Upper lobe of right lung (tissue), 1 donor: ENCODE results near the gene WASF3. TPM values are rescaled to one million over a fixed set of nuclear protein-coding genes. Genes with fewer than 3 reads are reported as not detected.

Source experiments
- ATAC-seq: fragments of 200-7000 bp; cut with Tn5 transposase; one replicate; pipeline ENCODE4 v1.9.1; 2020; ENCODE audit warnings: mild to moderate bottlenecking, moderate library complexity
- DNase-seq: peaks from one replicate; pipeline ENCODE4 v3.0.0-alpha.2; 2020
- H3K27ac ChIP-seq: fragments of 200-600 bp; one replicate; pipeline ENCODE4 v1.8.0; 2022
- H3K27me3 ChIP-seq: fragments of 200-600 bp; one replicate; pipeline ENCODE4 v1.8.0; 2022; ENCODE audit warnings: mild to moderate bottlenecking
- H3K36me3 ChIP-seq: fragments of 200-600 bp; one replicate; pipeline ENCODE4 v1.8.0; 2022
- H3K4me1 ChIP-seq: fragments of 200-600 bp; one replicate; pipeline ENCODE4 v1.8.0; 2022
- H3K4me3 ChIP-seq: fragments of 200-600 bp; one replicate; pipeline ENCODE4 v1.8.0; 2022; ENCODE audit warnings: mild to moderate bottlenecking
- H3K9me3 ChIP-seq: fragments of 200-600 bp; one replicate; pipeline ENCODE4 v1.8.0; 2022
- intact Hi-C: fragments of 100-400 bp; cut with DNase I; formaldehyde crosslinking; loops from one replicate; pipeline ENCODE4 v1.11.0; 2022
- total RNA-seq: library from RNA; stranded (reverse); fragmentation: NEBNext Ultra II Directional; extraction: Animal tissue kit (Norgen Biotek cat#: 25700); gene quantifications from one replicate; pipeline ENCODE4 v1.2.1, GENCODE V29; 2021
- TF ChIP-seq, protein P1 (sequence below): fragments of 200-600 bp; IDR thresholded peaks from one replicate; pipeline ENCODE4 v1.8.0; 2022; ENCODE audit warnings: antibody characterized with exemption
- donor health status: DM: no; HTN: yes; CAD: no; lungs with severe emphysema.

WASF3 gene
- total RNA-seq, 1 donor from 2014 or later, result 27.9 TPM

DNA sequence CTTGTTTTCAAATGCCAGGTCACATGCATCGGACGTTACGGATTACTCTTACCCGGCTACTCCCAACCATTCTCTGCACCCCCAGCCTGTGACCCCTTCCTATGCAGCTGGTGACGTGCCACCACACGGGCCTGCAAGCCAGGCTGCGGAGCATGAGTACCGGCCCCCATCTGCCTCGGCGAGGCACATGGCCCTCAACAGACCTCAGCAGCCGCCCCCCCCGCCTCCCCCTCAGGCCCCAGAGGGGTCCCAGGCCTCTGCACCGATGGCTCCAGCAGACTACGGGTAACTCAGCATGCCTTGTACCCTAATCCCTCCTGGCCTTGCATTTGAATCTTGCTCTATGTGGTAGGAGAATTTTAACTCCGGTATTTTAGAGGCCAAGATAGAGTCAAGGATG is 123.6 kb downstream of the WASF3 start:
- ATAC-seq (peak; percentile 13), DNase-seq (no peak)
- intact Hi-C loops, result no loop called here

DNA sequence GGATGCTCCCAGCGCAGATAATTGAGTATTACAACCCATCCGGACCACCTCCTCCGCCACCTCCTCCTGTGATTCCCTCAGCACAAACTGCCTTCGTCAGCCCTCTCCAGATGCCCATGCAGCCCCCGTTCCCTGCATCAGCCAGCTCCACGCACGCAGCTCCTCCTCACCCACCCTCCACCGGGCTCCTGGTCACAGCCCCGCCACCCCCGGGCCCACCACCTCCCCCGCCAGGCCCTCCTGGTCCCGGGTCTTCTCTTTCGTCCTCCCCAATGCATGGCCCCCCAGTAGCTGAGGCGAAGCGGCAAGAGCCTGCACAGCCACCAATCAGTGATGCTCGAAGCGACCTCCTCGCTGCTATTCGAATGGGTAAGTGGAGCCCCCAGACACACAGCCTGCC is 125.1 kb downstream of the WASF3 start:
- no peak for DNase-seq
- peaks cover 36% of the 10 kb centered on the region for H3K36me3 ChIP-seq
- H3K27me3 ChIP-seq, result no peaks in the 10 kb centered on the region
- H3K4me1 ChIP-seq, result no peaks in the 10 kb centered on the region
- TF ChIP-seq, protein P1, sequence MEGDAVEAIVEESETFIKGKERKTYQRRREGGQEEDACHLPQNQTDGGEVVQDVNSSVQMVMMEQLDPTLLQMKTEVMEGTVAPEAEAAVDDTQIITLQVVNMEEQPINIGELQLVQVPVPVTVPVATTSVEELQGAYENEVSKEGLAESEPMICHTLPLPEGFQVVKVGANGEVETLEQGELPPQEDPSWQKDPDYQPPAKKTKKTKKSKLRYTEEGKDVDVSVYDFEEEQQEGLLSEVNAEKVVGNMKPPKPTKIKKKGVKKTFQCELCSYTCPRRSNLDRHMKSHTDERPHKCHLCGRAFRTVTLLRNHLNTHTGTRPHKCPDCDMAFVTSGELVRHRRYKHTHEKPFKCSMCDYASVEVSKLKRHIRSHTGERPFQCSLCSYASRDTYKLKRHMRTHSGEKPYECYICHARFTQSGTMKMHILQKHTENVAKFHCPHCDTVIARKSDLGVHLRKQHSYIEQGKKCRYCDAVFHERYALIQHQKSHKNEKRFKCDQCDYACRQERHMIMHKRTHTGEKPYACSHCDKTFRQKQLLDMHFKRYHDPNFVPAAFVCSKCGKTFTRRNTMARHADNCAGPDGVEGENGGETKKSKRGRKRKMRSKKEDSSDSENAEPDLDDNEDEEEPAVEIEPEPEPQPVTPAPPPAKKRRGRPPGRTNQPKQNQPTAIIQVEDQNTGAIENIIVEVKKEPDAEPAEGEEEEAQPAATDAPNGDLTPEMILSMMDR, result no peak
- H3K9me3 ChIP-seq, result no peaks in the 10 kb centered on the region
- no peak for ATAC-seq
- no peak overlapping the region for H3K4me3 ChIP-seq
- no peak overlapping the region for H3K27ac ChIP-seq
- intact Hi-C loops, result no loop called here

More for the DNA sequence above, 123.6 kb downstream of the WASF3 start:
- H3K36me3 ChIP-seq, result peaks cover 25% of the 10 kb centered on the region
- no peak overlapping the region for H3K27ac ChIP-seq
- H3K9me3 ChIP-seq, result no peaks in the 10 kb centered on the region
- no peaks in the 10 kb centered on the region for H3K4me1 ChIP-seq
- no peak overlapping the region for H3K4me3 ChIP-seq
- TF ChIP-seq, protein P1, result no peak
- H3K27me3 ChIP-seq, result no peaks in the 10 kb centered on the region

DNA sequence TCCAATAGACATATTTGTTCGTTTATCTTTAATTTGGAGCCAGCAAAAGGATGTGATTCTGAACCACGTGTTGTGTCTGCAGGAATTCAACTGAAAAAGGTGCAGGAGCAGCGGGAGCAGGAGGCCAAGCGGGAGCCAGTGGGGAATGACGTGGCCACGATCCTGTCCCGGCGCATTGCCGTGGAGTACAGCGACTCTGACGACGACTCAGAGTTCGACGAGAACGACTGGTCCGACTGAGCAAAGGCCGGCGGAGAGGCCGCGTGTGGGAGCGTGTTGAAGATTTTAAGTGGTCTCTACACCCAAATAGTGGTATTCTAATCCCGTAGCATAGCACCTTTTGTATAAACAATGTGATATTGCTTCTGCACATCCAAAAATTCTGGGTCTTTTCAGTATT is 128.1 kb downstream of the WASF3 start:
- DNase-seq (no peak), ATAC-seq (no peak)
- intact Hi-C loops, result no loop called here
- TF ChIP-seq, protein P1, result no peak
- Histone ChIP-seq H3K27me3 (no peaks in the 10 kb centered on the region), H3K36me3 (peaks cover 36% of the 10 kb centered on the region), H3K27ac (no peak overlapping the region), H3K4me3 (no peak overlapping the region), H3K9me3 (no peaks in the 10 kb centered on the region), H3K4me1 (no peaks in the 10 kb centered on the region)

- ATAC-seq (no peak), DNase-seq (no peak)
- TF ChIP-seq, protein P1, result no peak
- Histone ChIP-seq H3K27ac (no peak overlapping the region), H3K27me3 (no peaks in the 10 kb centered on the region), H3K4me3 (no peak overlapping the region), H3K4me1 (no peaks in the 10 kb centered on the region), H3K36me3 (peaks cover 34% of the 10 kb centered on the region), H3K9me3 (no peaks in the 10 kb centered on the region)
- intact Hi-C loops, result no loop called here
Observed at GRCh38 chr13:26686285-26686684, 128.8 kb downstream of the WASF3 start.

GRCh38 chr13:26688286-26688685 is 130.8 kb downstream of the WASF3 start:
- no peak for DNase-seq
- H3K27me3 ChIP-seq, result no peaks in the 10 kb centered on the region
- TF ChIP-seq, protein P1, result no peak
- no peaks in the 10 kb centered on the region for H3K4me1 ChIP-seq
- no peak overlapping the region for H3K4me3 ChIP-seq
- no peak overlapping the region for H3K27ac ChIP-seq
- no peaks in the 10 kb centered on the region for H3K9me3 ChIP-seq
- peaks cover 17% of the 10 kb centered on the region for H3K36me3 ChIP-seq
- ATAC-seq, result no peak
- intact Hi-C loops, result no loop called here

- TF ChIP-seq, protein P1, result no peak
- Histone ChIP-seq H3K4me3 (no peak overlapping the region), H3K4me1 (no peaks in the 10 kb centered on the region), H3K9me3 (no peaks in the 10 kb centered on the region), H3K27me3 (no peaks in the 10 kb centered on the region), H3K27ac (no peak overlapping the region), H3K36me3 (peaks cover 17% of the 10 kb centered on the region)
- DNase-seq (no peak), ATAC-seq (no peak)
- intact Hi-C loops, result no loop called here
Observed at GRCh38 chr13:26688980-26689379, 131.5 kb downstream of the WASF3 start.
